HCT116 (cell line): ENCODE measurements around the gene ESR2. TPM values are rescaled to one million over a fixed set of nuclear protein-coding genes. Genes with fewer than 3 reads are reported as not detected.

Source experiments
- ATAC-seq: fragments of 200-7000 bp; cut with Tn5 transposase; 2 replicates; pipeline ENCODE4 v1.9.1; 2020; ENCODE audit warnings: mild to moderate bottlenecking, moderate library complexity
- BruUV-seq: library from RNA; stranded (reverse); fragments of 400-500 nt; replicated peaks from 2 replicates; lab custom pipeline; 2021; lab: Mats Ljungman, UMichigan
- CTCF ChIA-PET: fragments of 300-600 bp; sonication (Branson Sonifier 250); formaldehyde crosslinking; loops from one replicate; lab custom pipeline; 2021; ENCODE audit warnings: antibody characterized with exemption; lab: Charles Lee
- POLR2A ChIA-PET: fragments of 300-600, 350-600 bp; sonication (Branson Sonifier 250); formaldehyde crosslinking; loops from one replicate; lab custom pipeline; 2021; ENCODE audit warnings: antibody characterized with exemption; lab: Charles Lee
- RAD21 ChIA-PET, 2 experiments: fragments of 300-600 bp; sonication (Branson Sonifier 250); formaldehyde crosslinking; loops; one replicate each; lab custom pipeline; 2023; ENCODE audit warnings: low total read pairs in 2 of 2; ENCODE audit not compliant: uncharacterized antibody in 2 of 2, unreplicated experiment in 2 of 2, low non-redundant PET in 1 of 2; lab: Charles Lee
- DNase-seq: peaks from one replicate; pipeline ENCODE4 v3.0.0-alpha.2; 2010; ENCODE audit warnings: low read depth, low spot score
- H2AFZ ChIP-seq: fragments of 200-600 bp; shearing (Covaris generic), sonication (generic); 2 replicates; pipeline ENCODE4 v1.6.1; 2017; ENCODE audit warnings: low read depth, mixed run types, mixed read lengths, antibody characterized with exemption, low read length; ENCODE audit not compliant: poor library complexity, severe bottlenecking
- H3K27ac ChIP-seq: 2 replicates; pipeline ENCODE4 v1.5.1; 2012; ENCODE audit warnings: low read depth, low read length
- H3K27me3 ChIP-seq: fragments of 200-600 bp; sonication (generic); 2 replicates; pipeline ENCODE4 v1.6.1; 2016; ENCODE audit warnings: mixed run types, low read length, mixed read lengths; ENCODE audit not compliant: insufficient read depth
- H3K36me3 ChIP-seq, 2 experiments: fragments of 200-500 bp in 1 of 2; fragments of 200-600 bp in 1 of 2; sonication (Bioruptor generic) in 1 of 2; sonication (generic) in 1 of 2; 2 replicates each; pipeline versions ENCODE4 v1.5.1 to v1.6.1; 2014 to 2016; ENCODE audit warnings: low read length in 2 of 2, inconsistent platforms in 1 of 2, mixed read lengths in 1 of 2, mixed run types in 1 of 2; ENCODE audit not compliant: insufficient read depth in 2 of 2, control insufficient read depth in 1 of 2
- H3K4me1 ChIP-seq, 2 experiments: fragments of 200-600 bp in 1 of 2; sonication (generic) in 1 of 2; 2 replicates each; pipeline versions ENCODE4 v1.5.1 to v1.6.1; 2012 to 2017; ENCODE audit warnings: low read length in 2 of 2, inconsistent platforms in 1 of 2, mild to moderate bottlenecking in 1 of 2, mixed read lengths in 1 of 2, mixed run types in 1 of 2, moderate library complexity in 1 of 2; ENCODE audit not compliant: insufficient read depth in 2 of 2, control insufficient read depth in 1 of 2
- H3K4me2 ChIP-seq: fragments of 200-600 bp; sonication (generic); 2 replicates; pipeline ENCODE4 v1.6.1; 2017; ENCODE audit warnings: mixed run types, low read length, mixed read lengths
- H3K4me3 ChIP-seq, 2 experiments: fragments of 200-600 bp in 1 of 2; sonication (generic) in 1 of 2; replicated peaks in 1 of 2; 2 replicates each; pipeline ENCODE4 v1.5.1; 2011 to 2016; ENCODE audit warnings: low read length in 2 of 2, control low read depth in 1 of 2, low read depth in 1 of 2, mild to moderate bottlenecking in 1 of 2, mixed read lengths in 1 of 2, mixed run types in 1 of 2
- H3K79me2 ChIP-seq: fragments of 200-600 bp; sonication (generic); 2 replicates; pipeline ENCODE4 v1.6.1; 2017; ENCODE audit warnings: mild to moderate bottlenecking, mixed run types, low read length, moderate library complexity, mixed read lengths; ENCODE audit not compliant: insufficient read depth
- H3K9ac ChIP-seq: fragments of 200-600 bp; sonication (generic); 2 replicates; pipeline ENCODE4 v1.6.1; 2016; ENCODE audit warnings: low read length, mixed read lengths
- H3K9me2 ChIP-seq: fragments of 200-600 bp; sonication (generic), shearing (Covaris generic); 2 replicates; pipeline ENCODE4 v1.6.1; 2017; ENCODE audit warnings: mixed run types, mild to moderate bottlenecking, moderate library complexity; ENCODE audit not compliant: insufficient read depth
- H3K9me3 ChIP-seq, 2 experiments: fragments of 200-500 bp in 1 of 2; fragments of 200-600 bp in 1 of 2; sonication (Bioruptor generic) in 1 of 2; sonication (generic) in 1 of 2; 2 replicates each; pipeline ENCODE4 v1.6.1; 2014 to 2017; ENCODE audit warnings: low read length in 2 of 2, mixed read lengths in 2 of 2, inconsistent platforms in 1 of 2, low read depth in 1 of 2, mild to moderate bottlenecking in 1 of 2, mixed run types in 1 of 2, moderate library complexity in 1 of 2; ENCODE audit not compliant: control insufficient read depth in 1 of 2, insufficient read depth in 1 of 2
- H4K20me1 ChIP-seq: fragments of 200-600 bp; sonication (generic), shearing (Covaris generic); 2 replicates; pipeline ENCODE4 v1.6.1; 2017; ENCODE audit warnings: mixed run types, mild to moderate bottlenecking, moderate library complexity; ENCODE audit not compliant: insufficient read depth
- CBX3 ChIP-seq: IDR thresholded peaks from 2 replicates; pipeline ENCODE4 v1.6.1; 2012; ENCODE audit warnings: low read depth
- CEBPB ChIP-seq: IDR thresholded peaks from 2 replicates; pipeline ENCODE4 v1.6.1; 2012; ENCODE audit warnings: low read depth
- EZH2 ChIP-seq: fragments of 200-600 bp; sonication (generic); IDR thresholded peaks from 2 replicates; pipeline ENCODE4 v1.6.1; 2017; ENCODE audit warnings: antibody characterized with exemption, mixed run types
- FOSL1 ChIP-seq: IDR thresholded peaks from 2 replicates; pipeline ENCODE4 v1.6.1; 2012; ENCODE audit warnings: low read depth
- POLR2A ChIP-seq: IDR thresholded peaks from 2 replicates; pipeline ENCODE4 v1.7.0; 2011; ENCODE audit warnings: borderline replicate concordance; ENCODE audit not compliant: insufficient read depth, insufficient read length; ENCODE audit errors: extremely low read depth
- SIN3A ChIP-seq: IDR thresholded peaks from 2 replicates; pipeline ENCODE4 v1.6.1; 2012; ENCODE audit warnings: low read depth
- ZFX ChIP-seq: fragments of 450-650 bp; IDR thresholded peaks from 2 replicates; pipeline ENCODE4 v1.6.1; 2017
- ZNF274 ChIP-seq: fragments of 200-500 bp; sonication (Bioruptor generic); IDR thresholded peaks from 2 replicates; pipeline ENCODE4 v1.6.1; 2014; ENCODE audit warnings: mild to moderate bottlenecking, low read depth, low read length, inconsistent platforms
- intact Hi-C: fragments of 100-400 bp; cut with micrococcal nuclease; formaldehyde crosslinking; loops from 2 replicates; pipeline ENCODE4 v1.10.0; 2022
- total RNA-seq: library from RNA; stranded (reverse); gene quantifications from one replicate; pipeline ENCODE4 v1.2.1, GENCODE V29; 2021; ENCODE audit not compliant: unreplicated experiment
- TF ChIP-seq, protein P1 (sequence below), 3 experiments: fragments of 200-600 bp in 1 of 3; sonication (generic) in 1 of 3; IDR thresholded peaks in 2 of 3; conservative IDR thresholded peaks in 1 of 3; 2 replicates each; pipeline ENCODE4 v1.5.1; 2012 to 2017; ENCODE audit warnings: low read depth in 2 of 3, low read length in 2 of 3, antibody characterized with exemption in 1 of 3, borderline replicate concordance in 1 of 3, control low read depth in 1 of 3, mild to moderate bottlenecking in 1 of 3, mixed read lengths in 1 of 3, mixed run types in 1 of 3, moderate library complexity in 1 of 3; ENCODE audit not compliant: insufficient read depth in 1 of 3
- TF ChIP-seq, protein P2 (sequence below): IDR thresholded peaks from 2 replicates; pipeline ENCODE4 v1.6.1; 2012; ENCODE audit warnings: low read depth
- TF ChIP-seq, protein P3 (sequence below): IDR thresholded peaks from 2 replicates; pipeline ENCODE4 v1.6.1; 2011; ENCODE audit warnings: mild to moderate bottlenecking, low read length, moderate library complexity; ENCODE audit not compliant: insufficient replicate concordance; ENCODE audit errors: extremely low read depth
- TF ChIP-seq, protein P4 (sequence below): IDR thresholded peaks from 2 replicates; pipeline ENCODE4 v1.6.1; 2012

ESR2 gene
- total RNA-seq, 1 experiment from 2014 or later: 0.32 TPM

DNA sequence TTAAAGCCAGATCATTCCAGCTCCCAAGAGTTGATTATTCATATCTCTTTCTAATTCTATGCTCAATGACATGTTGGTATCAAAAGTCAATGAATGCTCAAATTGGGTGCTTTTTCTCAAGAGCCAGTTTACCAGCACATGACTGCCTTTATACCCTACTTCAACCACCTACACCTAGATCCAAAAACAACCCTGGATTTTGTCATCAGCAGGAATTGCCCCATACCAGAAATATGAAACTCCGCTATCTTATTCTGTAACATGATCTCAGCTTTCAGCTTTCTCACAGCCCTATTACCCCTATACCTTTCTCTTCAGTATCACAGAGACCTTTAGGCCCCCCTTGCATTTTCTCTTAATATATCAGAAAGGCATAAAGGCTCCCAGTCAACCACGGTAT is 32.3 kb upstream of the ESR2 start:
- Histone ChIP-seq H3K36me3 (no peaks in the 10 kb centered on the region), H2AFZ (no peak overlapping the region), H3K79me2 (no peaks in the 10 kb centered on the region), H3K4me2 (no peak overlapping the region), H4K20me1 (no peaks in the 10 kb centered on the region), H3K4me3 (no peak overlapping the region), H3K27me3 (no peaks in the 10 kb centered on the region), H3K27ac (no peak overlapping the region), H3K9me3 (no peaks in the 10 kb centered on the region), H3K4me1 (peaks cover 9 to 10% of the 10 kb centered on the region in 2 experiments), H3K9ac (no peak overlapping the region), H3K9me2 (no peaks in the 10 kb centered on the region)
- BruUV-seq: no TSS peak
- DNase-seq (no peak), ATAC-seq (no peak)
- ChIA-PET CTCF (no interaction called here), RAD21 (no interaction called here), POLR2A (no interaction called here)
- TF ChIP-seq EZH2 (no peak), CBX3 (no peak), CEBPB (no peak), ZFX (no peak), FOSL1 (no peak), SIN3A (no peak), ZNF274 (no peak), POLR2A (no peak)
- TF ChIP-seq, protein P1, sequence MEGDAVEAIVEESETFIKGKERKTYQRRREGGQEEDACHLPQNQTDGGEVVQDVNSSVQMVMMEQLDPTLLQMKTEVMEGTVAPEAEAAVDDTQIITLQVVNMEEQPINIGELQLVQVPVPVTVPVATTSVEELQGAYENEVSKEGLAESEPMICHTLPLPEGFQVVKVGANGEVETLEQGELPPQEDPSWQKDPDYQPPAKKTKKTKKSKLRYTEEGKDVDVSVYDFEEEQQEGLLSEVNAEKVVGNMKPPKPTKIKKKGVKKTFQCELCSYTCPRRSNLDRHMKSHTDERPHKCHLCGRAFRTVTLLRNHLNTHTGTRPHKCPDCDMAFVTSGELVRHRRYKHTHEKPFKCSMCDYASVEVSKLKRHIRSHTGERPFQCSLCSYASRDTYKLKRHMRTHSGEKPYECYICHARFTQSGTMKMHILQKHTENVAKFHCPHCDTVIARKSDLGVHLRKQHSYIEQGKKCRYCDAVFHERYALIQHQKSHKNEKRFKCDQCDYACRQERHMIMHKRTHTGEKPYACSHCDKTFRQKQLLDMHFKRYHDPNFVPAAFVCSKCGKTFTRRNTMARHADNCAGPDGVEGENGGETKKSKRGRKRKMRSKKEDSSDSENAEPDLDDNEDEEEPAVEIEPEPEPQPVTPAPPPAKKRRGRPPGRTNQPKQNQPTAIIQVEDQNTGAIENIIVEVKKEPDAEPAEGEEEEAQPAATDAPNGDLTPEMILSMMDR (IDR thresholded peaks at IDR 0.05 in 2 of 3, conservative IDR thresholded peaks at IDR 0.05 in 1 of 3; ENCODE audit: borderline replicate concordance in 1 of 3, insufficient read depth in 1 of 3, low read depth in 2 of 3, low read length in 2 of 3): no peak
- TF ChIP-seq, protein P2, sequence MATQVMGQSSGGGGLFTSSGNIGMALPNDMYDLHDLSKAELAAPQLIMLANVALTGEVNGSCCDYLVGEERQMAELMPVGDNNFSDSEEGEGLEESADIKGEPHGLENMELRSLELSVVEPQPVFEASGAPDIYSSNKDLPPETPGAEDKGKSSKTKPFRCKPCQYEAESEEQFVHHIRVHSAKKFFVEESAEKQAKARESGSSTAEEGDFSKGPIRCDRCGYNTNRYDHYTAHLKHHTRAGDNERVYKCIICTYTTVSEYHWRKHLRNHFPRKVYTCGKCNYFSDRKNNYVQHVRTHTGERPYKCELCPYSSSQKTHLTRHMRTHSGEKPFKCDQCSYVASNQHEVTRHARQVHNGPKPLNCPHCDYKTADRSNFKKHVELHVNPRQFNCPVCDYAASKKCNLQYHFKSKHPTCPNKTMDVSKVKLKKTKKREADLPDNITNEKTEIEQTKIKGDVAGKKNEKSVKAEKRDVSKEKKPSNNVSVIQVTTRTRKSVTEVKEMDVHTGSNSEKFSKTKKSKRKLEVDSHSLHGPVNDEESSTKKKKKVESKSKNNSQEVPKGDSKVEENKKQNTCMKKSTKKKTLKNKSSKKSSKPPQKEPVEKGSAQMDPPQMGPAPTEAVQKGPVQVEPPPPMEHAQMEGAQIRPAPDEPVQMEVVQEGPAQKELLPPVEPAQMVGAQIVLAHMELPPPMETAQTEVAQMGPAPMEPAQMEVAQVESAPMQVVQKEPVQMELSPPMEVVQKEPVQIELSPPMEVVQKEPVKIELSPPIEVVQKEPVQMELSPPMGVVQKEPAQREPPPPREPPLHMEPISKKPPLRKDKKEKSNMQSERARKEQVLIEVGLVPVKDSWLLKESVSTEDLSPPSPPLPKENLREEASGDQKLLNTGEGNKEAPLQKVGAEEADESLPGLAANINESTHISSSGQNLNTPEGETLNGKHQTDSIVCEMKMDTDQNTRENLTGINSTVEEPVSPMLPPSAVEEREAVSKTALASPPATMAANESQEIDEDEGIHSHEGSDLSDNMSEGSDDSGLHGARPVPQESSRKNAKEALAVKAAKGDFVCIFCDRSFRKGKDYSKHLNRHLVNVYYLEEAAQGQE: no peak
- TF ChIP-seq, protein P3, sequence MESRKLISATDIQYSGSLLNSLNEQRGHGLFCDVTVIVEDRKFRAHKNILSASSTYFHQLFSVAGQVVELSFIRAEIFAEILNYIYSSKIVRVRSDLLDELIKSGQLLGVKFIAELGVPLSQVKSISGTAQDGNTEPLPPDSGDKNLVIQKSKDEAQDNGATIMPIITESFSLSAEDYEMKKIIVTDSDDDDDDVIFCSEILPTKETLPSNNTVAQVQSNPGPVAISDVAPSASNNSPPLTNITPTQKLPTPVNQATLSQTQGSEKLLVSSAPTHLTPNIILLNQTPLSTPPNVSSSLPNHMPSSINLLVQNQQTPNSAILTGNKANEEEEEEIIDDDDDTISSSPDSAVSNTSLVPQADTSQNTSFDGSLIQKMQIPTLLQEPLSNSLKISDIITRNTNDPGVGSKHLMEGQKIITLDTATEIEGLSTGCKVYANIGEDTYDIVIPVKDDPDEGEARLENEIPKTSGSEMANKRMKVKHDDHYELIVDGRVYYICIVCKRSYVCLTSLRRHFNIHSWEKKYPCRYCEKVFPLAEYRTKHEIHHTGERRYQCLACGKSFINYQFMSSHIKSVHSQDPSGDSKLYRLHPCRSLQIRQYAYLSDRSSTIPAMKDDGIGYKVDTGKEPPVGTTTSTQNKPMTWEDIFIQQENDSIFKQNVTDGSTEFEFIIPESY: no peak
- TF ChIP-seq, protein P4, sequence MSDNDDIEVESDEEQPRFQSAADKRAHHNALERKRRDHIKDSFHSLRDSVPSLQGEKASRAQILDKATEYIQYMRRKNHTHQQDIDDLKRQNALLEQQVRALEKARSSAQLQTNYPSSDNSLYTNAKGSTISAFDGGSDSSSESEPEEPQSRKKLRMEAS: no peak
- intact Hi-C loops: no loop called here
